ENCODE data around the gene SYDE1.
A peak's percentile ranks its signal among the peaks of the same experiment; 100 is the strongest.

The SYDE1 gene

GRCh38 chr19:15108145-15108844, 1.1 kb downstream of the SYDE1 start:
- no peak for DNase-seq
- H3K27ac ChIP-seq (ENCODE audit: insufficient read depth in 1 of 2, low read depth in 1 of 2, low read length in 2 of 2, poor library complexity in 1 of 2, severe bottlenecking in 2 of 2): peak overlapping the region in 1 of 2 experiments; percentile 36
- H3K27me3 ChIP-seq (replicated peaks in 2 of 5; ENCODE audit: control insufficient read depth in 4 of 5, insufficient read depth in 5 of 5, low read length in 4 of 5): peaks cover 0 to 6% (median 0%) of the 10 kb centered on the region in 5 experiments
- WGBS (ENCODE audit: insufficient coverage): 60% methylated on average over 8 of the region's 10 CpGs
- ChIA-PET CTCF (interaction anchor here (0.6 to 1.1 kb wide), 3 partner anchors 8 to 82 kb away, joined by 3 read pairs; no protein-coding TSS in a partner anchor), POLR2A (no interaction called here)
- H3K4me3 ChIP-seq (ENCODE audit: control insufficient read depth in 1 of 7, extremely low read depth in 1 of 7, insufficient read depth in 4 of 7, low read depth in 2 of 7, low read length in 6 of 7): peak overlapping the region in 6 of 7 experiments; percentile 58 to 86 (median 70)
- H3K4me1 ChIP-seq (ENCODE audit: control extremely low read depth in 1 of 4, control insufficient read depth in 4 of 4, insufficient read depth in 4 of 4, low read length in 3 of 4): peaks cover 0 to 15% (median 13%) of the 10 kb centered on the region in 4 experiments
- H3K9me3 ChIP-seq (ENCODE audit: control extremely low read depth in 1 of 5, control insufficient read depth in 4 of 5, insufficient read depth in 2 of 5, low read depth in 1 of 5, low read length in 4 of 5): peaks cover 0 to 17% (median 11%) of the 10 kb centered on the region in 5 experiments
- peaks cover 0 to 17% (median 1%) of the 10 kb centered on the region in 4 experiments for H3K36me3 ChIP-seq (ENCODE audit: control insufficient read depth in 4 of 4, insufficient read depth in 4 of 4, low read length in 3 of 4)

- peaks cover 0 to 15% (median 13%) of the 10 kb centered on the region in 4 experiments for H3K4me1 ChIP-seq (ENCODE audit: control extremely low read depth in 1 of 4, control insufficient read depth in 4 of 4, insufficient read depth in 4 of 4, low read length in 3 of 4)
- CTCF ChIA-PET: interaction anchor here (0.9 to 1.3 kb wide), 4 partner anchors 8 to 40 kb away, joined by 3 to 5 read pairs (median 3); no protein-coding TSS in a partner anchor
- H3K9me3 ChIP-seq (ENCODE audit: control extremely low read depth in 1 of 5, control insufficient read depth in 4 of 5, insufficient read depth in 2 of 5, low read depth in 1 of 5, low read length in 4 of 5): peaks cover 0 to 11% (median 5%) of the 10 kb centered on the region in 5 experiments
- no peak overlapping the region for H3K27ac ChIP-seq (ENCODE audit: insufficient read depth in 1 of 2, low read depth in 1 of 2, low read length in 2 of 2, poor library complexity in 1 of 2, severe bottlenecking in 2 of 2)
- H3K4me3 ChIP-seq (ENCODE audit: control insufficient read depth in 1 of 7, extremely low read depth in 1 of 7, insufficient read depth in 4 of 7, low read depth in 2 of 7, low read length in 6 of 7): no peak overlapping the region
- peaks cover 0 to 6% (median 0%) of the 10 kb centered on the region in 5 experiments for H3K27me3 ChIP-seq (replicated peaks in 2 of 5; ENCODE audit: control insufficient read depth in 4 of 5, insufficient read depth in 5 of 5, low read length in 4 of 5)
- peaks cover 0 to 26% (median 1%) of the 10 kb centered on the region in 4 experiments for H3K36me3 ChIP-seq (ENCODE audit: control insufficient read depth in 4 of 4, insufficient read depth in 4 of 4, low read length in 3 of 4)
- 97% methylated on average over 14 of the region's 21 CpGs for WGBS (ENCODE audit: insufficient coverage)
- POLR2A ChIA-PET: no interaction called here
- no peak for DNase-seq
These were observed 1.9 kb downstream of the SYDE1 start for GRCh38 chr19:15108845-15109767.

GRCh38 chr19:15109768-15110417, 2.7 kb downstream of the SYDE1 start:
- peaks cover 0 to 15% (median 13%) of the 10 kb centered on the region in 4 experiments for H3K4me1 ChIP-seq (ENCODE audit: control extremely low read depth in 1 of 4, control insufficient read depth in 4 of 4, insufficient read depth in 4 of 4, low read length in 3 of 4)
- H3K4me3 ChIP-seq (ENCODE audit: control insufficient read depth in 1 of 7, extremely low read depth in 1 of 7, insufficient read depth in 4 of 7, low read depth in 2 of 7, low read length in 6 of 7): no peak overlapping the region
- no peak overlapping the region for H3K27ac ChIP-seq (ENCODE audit: insufficient read depth in 1 of 2, low read depth in 1 of 2, low read length in 2 of 2, poor library complexity in 1 of 2, severe bottlenecking in 2 of 2)
- H3K9me3 ChIP-seq (ENCODE audit: control extremely low read depth in 1 of 5, control insufficient read depth in 4 of 5, insufficient read depth in 2 of 5, low read depth in 1 of 5, low read length in 4 of 5): peaks cover 0 to 4% (median 0%) of the 10 kb centered on the region in 5 experiments
- ChIA-PET CTCF (interaction anchor here (1.2 to 1.3 kb wide), 2 partner anchors 9 to 17 kb away, joined by 3 to 5 read pairs; no protein-coding TSS in a partner anchor), POLR2A (no interaction called here)
- 97% methylated on average over 36 of the region's 49 CpGs for WGBS (ENCODE audit: insufficient coverage)
- DNase-seq: no peak
- H3K36me3 ChIP-seq (ENCODE audit: control insufficient read depth in 4 of 4, insufficient read depth in 4 of 4, low read length in 3 of 4): peaks cover 2 to 33% (median 3%) of the 10 kb centered on the region in 4 experiments
- H3K27me3 ChIP-seq (replicated peaks in 2 of 5; ENCODE audit: control insufficient read depth in 4 of 5, insufficient read depth in 5 of 5, low read length in 4 of 5): peaks cover 0 to 6% (median 0%) of the 10 kb centered on the region in 5 experiments

GRCh38 chr19:15110418-15110815, 3.2 kb downstream of the SYDE1 start:
- ChIA-PET POLR2A (no interaction called here), CTCF (interaction anchor here (1.3 kb wide), 1 partner anchor 18 kb away, joined by 3 read pairs; no protein-coding TSS in a partner anchor)
- H3K27ac ChIP-seq (ENCODE audit: insufficient read depth in 1 of 2, low read depth in 1 of 2, low read length in 2 of 2, poor library complexity in 1 of 2, severe bottlenecking in 2 of 2): no peak overlapping the region
- no peak for DNase-seq
- peaks cover 2 to 38% (median 6%) of the 10 kb centered on the region in 4 experiments for H3K36me3 ChIP-seq (ENCODE audit: control insufficient read depth in 4 of 4, insufficient read depth in 4 of 4, low read length in 3 of 4)
- H3K4me1 ChIP-seq (ENCODE audit: control extremely low read depth in 1 of 4, control insufficient read depth in 4 of 4, insufficient read depth in 4 of 4, low read length in 3 of 4): peaks cover 0 to 15% (median 14%) of the 10 kb centered on the region in 4 experiments
- no peaks in the 10 kb centered on the region for H3K9me3 ChIP-seq (ENCODE audit: control extremely low read depth in 1 of 5, control insufficient read depth in 4 of 5, insufficient read depth in 2 of 5, low read depth in 1 of 5, low read length in 4 of 5)
- 97% methylated on average over 12 of the region's 17 CpGs for WGBS (ENCODE audit: insufficient coverage)
- H3K4me3 ChIP-seq (ENCODE audit: control insufficient read depth in 1 of 7, extremely low read depth in 1 of 7, insufficient read depth in 4 of 7, low read depth in 2 of 7, low read length in 6 of 7): no peak overlapping the region
- peaks cover 0 to 6% (median 0%) of the 10 kb centered on the region in 5 experiments for H3K27me3 ChIP-seq (replicated peaks in 2 of 5; ENCODE audit: control insufficient read depth in 4 of 5, insufficient read depth in 5 of 5, low read length in 4 of 5)

- H3K27me3 ChIP-seq (replicated peaks in 2 of 5; ENCODE audit: control insufficient read depth in 4 of 5, insufficient read depth in 5 of 5, low read length in 4 of 5): peaks cover 0 to 4% (median 0%) of the 10 kb centered on the region in 5 experiments
- 100% methylated on average over 1 of the region's 1 CpG for WGBS (ENCODE audit: insufficient coverage)
- ChIA-PET POLR2A (interaction anchor here (1.3 kb wide), 1 partner anchor 13 kb away, joined by 4 read pairs; a partner anchor contains a TSS), CTCF (interaction anchor here (1.6 to 1.8 kb wide), 2 partner anchors 9 to 13 kb away, joined by 4 to 6 read pairs; no protein-coding TSS in a partner anchor)
- H3K27ac ChIP-seq (ENCODE audit: insufficient read depth in 1 of 2, low read depth in 1 of 2, low read length in 2 of 2, poor library complexity in 1 of 2, severe bottlenecking in 2 of 2): no peak overlapping the region
- no peaks in the 10 kb centered on the region for H3K9me3 ChIP-seq (ENCODE audit: control extremely low read depth in 1 of 5, control insufficient read depth in 4 of 5, insufficient read depth in 2 of 5, low read depth in 1 of 5, low read length in 4 of 5)
- H3K4me1 ChIP-seq (ENCODE audit: control extremely low read depth in 1 of 4, control insufficient read depth in 4 of 4, insufficient read depth in 4 of 4, low read length in 3 of 4): peaks cover 0 to 27% (median 21%) of the 10 kb centered on the region in 4 experiments
- H3K36me3 ChIP-seq (ENCODE audit: control insufficient read depth in 4 of 4, insufficient read depth in 4 of 4, low read length in 3 of 4): peaks cover 2 to 48% (median 14%) of the 10 kb centered on the region in 4 experiments
- DNase-seq: no peak
- no peak overlapping the region for H3K4me3 ChIP-seq (ENCODE audit: control insufficient read depth in 1 of 7, extremely low read depth in 1 of 7, insufficient read depth in 4 of 7, low read depth in 2 of 7, low read length in 6 of 7)
These were observed 4.6 kb downstream of the SYDE1 start for GRCh38 chr19:15111758-15112157.

- POLR2A ChIA-PET: interaction anchor here (1.3 kb wide), 1 partner anchor 13 kb away, joined by 4 read pairs; a partner anchor contains a TSS
- Histone ChIP-seq H3K27me3 (replicated peaks in 2 of 5; ENCODE audit: control insufficient read depth in 4 of 5, insufficient read depth in 5 of 5, low read length in 4 of 5) (peaks cover 0 to 1% (median 0%) of the 10 kb centered on the region in 5 experiments), H3K4me1 (ENCODE audit: control extremely low read depth in 1 of 4, control insufficient read depth in 4 of 4, insufficient read depth in 4 of 4, low read length in 3 of 4) (peaks cover 0 to 33% (median 20%) of the 10 kb centered on the region in 4 experiments), H3K9me3 (ENCODE audit: control extremely low read depth in 1 of 5, control insufficient read depth in 4 of 5, insufficient read depth in 2 of 5, low read depth in 1 of 5, low read length in 4 of 5) (no peaks in the 10 kb centered on the region), H3K4me3 (ENCODE audit: control insufficient read depth in 1 of 7, extremely low read depth in 1 of 7, insufficient read depth in 4 of 7, low read depth in 2 of 7, low read length in 6 of 7) (no peak overlapping the region), H3K27ac (ENCODE audit: insufficient read depth in 1 of 2, low read depth in 1 of 2, low read length in 2 of 2, poor library complexity in 1 of 2, severe bottlenecking in 2 of 2) (peak overlapping the region in 1 of 2 experiments; percentile 3), H3K36me3 (ENCODE audit: control insufficient read depth in 4 of 4, insufficient read depth in 4 of 4, low read length in 3 of 4) (peaks cover 2 to 54% (median 19%) of the 10 kb centered on the region in 4 experiments)
- 96% methylated on average over 11 of the region's 11 CpGs for WGBS (ENCODE audit: insufficient coverage)
- CTCF ChIA-PET: interaction anchor here (0.8 to 1.8 kb wide), 3 partner anchors 10 to 12 kb away, joined by 3 to 6 read pairs (median 4); no protein-coding TSS in a partner anchor
- no peak for DNase-seq
These were observed 5.2 kb downstream of the SYDE1 start for GRCh38 chr19:15112385-15112784.
